Measurements from ENCODE around the gene MLLT11.

GRCh38 chr1:151047591-151047924 lies 12.6 kb upstream of the MLLT11 start, which contains the start of gene C1orf56:
- TF ChIP-seq CTCF (IDR thresholded peaks at IDR 0.05) (no peak), CREM (CRISPR knock-in tag; IDR thresholded peaks at IDR 0.05) (no peak), TCF7 (CRISPR knock-in tag; IDR thresholded peaks at IDR 0.05; ENCODE audit: low read depth) (no peak), AR (CRISPR knock-in tag; IDR thresholded peaks at IDR 0.05) (no peak), ZNF232 (CRISPR knock-in tag; IDR thresholded peaks at IDR 0.05) (no peak), ESRRA (CRISPR knock-in tag; IDR thresholded peaks at IDR 0.05; ENCODE audit: borderline replicate concordance) (no peak), TEAD4 (CRISPR knock-in tag; IDR thresholded peaks at IDR 0.05) (no peak), MXD4 (CRISPR knock-in tag; IDR thresholded peaks at IDR 0.05; ENCODE audit: borderline replicate concordance) (no peak), ZNF138 (CRISPR knock-in tag; conservative IDR thresholded peaks at IDR 0.05) (no peak), CDX4 (CRISPR knock-in tag; IDR thresholded peaks at IDR 0.05; ENCODE audit: borderline replicate concordance) (no peak), KAT7 (CRISPR knock-in tag; IDR thresholded peaks at IDR 0.05; ENCODE audit: borderline replicate concordance) (peak; percentile 73; the same call in 1 of the 2 replicates), ZNF263 (CRISPR knock-in tag; IDR thresholded peaks at IDR 0.05; ENCODE audit: low read depth) (no peak)
- TF ChIP-seq, protein P1, sequence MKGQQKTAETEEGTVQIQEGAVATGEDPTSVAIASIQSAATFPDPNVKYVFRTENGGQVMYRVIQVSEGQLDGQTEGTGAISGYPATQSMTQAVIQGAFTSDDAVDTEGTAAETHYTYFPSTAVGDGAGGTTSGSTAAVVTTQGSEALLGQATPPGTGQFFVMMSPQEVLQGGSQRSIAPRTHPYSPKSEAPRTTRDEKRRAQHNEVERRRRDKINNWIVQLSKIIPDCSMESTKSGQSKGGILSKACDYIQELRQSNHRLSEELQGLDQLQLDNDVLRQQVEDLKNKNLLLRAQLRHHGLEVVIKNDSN (CRISPR knock-in tag; IDR thresholded peaks at IDR 0.05): no peak
- TF ChIP-seq, protein P2, sequence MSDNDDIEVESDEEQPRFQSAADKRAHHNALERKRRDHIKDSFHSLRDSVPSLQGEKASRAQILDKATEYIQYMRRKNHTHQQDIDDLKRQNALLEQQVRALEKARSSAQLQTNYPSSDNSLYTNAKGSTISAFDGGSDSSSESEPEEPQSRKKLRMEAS (CRISPR knock-in tag; IDR thresholded peaks at IDR 0.05): no peak

Data from WTC11 (cell line).